RWPE2 (cell line): Measurements from ENCODE around the gene E2F1.

ENCODE experiments used
- ATAC-seq: fragments of 200-7000 bp; cut with Tn5 transposase; 3 replicates; pipeline ENCODE4 v1.9.1; 2021; ENCODE audit warnings: low read depth
- DNase-seq: peaks from one replicate; pipeline ENCODE4 v3.0.0-alpha.2; 2020; ENCODE audit warnings: low spot score
- H3K27ac ChIP-seq: fragments of 450-650 bp; 2 replicates; pipeline ENCODE4 v1.5.1; 2017; ENCODE audit warnings: mild to moderate bottlenecking; ENCODE audit not compliant: poor library complexity, severe bottlenecking
- H3K27me3 ChIP-seq: fragments of 250-450 bp; sonication (Bioruptor Pico); 2 replicates; pipeline ENCODE4 v1.5.1; 2021; ENCODE audit warnings: mild to moderate bottlenecking, moderate library complexity; ENCODE audit not compliant: insufficient read depth, poor library complexity, severe bottlenecking
- H3K36me3 ChIP-seq: fragments of 250-450 bp; sonication (Bioruptor Pico); 2 replicates; pipeline ENCODE4 v1.5.1; 2020; ENCODE audit warnings: low read depth, mild to moderate bottlenecking, moderate library complexity
- H3K4me1 ChIP-seq: fragments of 250-450 bp; sonication (Bioruptor Pico); 2 replicates; pipeline ENCODE4 v1.5.1; 2021; ENCODE audit warnings: mild to moderate bottlenecking, moderate library complexity; ENCODE audit not compliant: insufficient read depth, poor library complexity, severe bottlenecking
- H3K4me3 ChIP-seq: fragments of 250-450 bp; sonication (Bioruptor Pico); 2 replicates; pipeline ENCODE4 v1.5.1; 2021; ENCODE audit warnings: mild to moderate bottlenecking, moderate library complexity; ENCODE audit not compliant: severe bottlenecking
- H3K9me3 ChIP-seq: fragments of 250-450 bp; sonication (Bioruptor Pico); 2 replicates; pipeline ENCODE4 v1.5.1; 2021; ENCODE audit warnings: mild to moderate bottlenecking, moderate library complexity; ENCODE audit not compliant: severe bottlenecking
- TF ChIP-seq, protein P1 (sequence below): fragments of 450-650 bp; IDR thresholded peaks from one replicate; pipeline ENCODE4 v1.5.1; 2017; ENCODE audit warnings: mild to moderate bottlenecking, moderate library complexity; ENCODE audit not compliant: poor library complexity, severe bottlenecking

Gene E2F1

DNA sequence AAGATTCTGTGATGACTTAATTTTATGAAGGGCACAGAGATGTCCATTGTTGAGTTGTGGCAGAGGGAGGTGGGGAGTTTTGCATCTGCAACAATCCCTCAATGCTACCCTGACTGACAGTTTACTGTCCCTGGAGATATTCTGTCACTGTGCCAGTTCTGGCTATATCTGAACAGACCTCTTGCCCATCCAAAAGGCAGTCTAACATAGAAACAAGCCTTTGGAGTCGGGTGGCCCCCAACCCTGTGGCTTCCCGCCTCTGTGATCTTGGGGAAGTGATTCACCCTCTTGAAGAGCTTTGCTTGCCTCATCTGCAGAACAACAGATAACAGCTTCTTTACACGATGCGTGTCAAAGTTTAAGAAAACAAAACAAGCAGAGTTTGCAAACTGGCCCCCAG, 3.8 kb upstream of the E2F1 start:
- ATAC-seq (no peak), DNase-seq (no peak)
- peaks cover 7% of the 10 kb centered on the region for H3K4me1 ChIP-seq
- TF ChIP-seq, protein P1, sequence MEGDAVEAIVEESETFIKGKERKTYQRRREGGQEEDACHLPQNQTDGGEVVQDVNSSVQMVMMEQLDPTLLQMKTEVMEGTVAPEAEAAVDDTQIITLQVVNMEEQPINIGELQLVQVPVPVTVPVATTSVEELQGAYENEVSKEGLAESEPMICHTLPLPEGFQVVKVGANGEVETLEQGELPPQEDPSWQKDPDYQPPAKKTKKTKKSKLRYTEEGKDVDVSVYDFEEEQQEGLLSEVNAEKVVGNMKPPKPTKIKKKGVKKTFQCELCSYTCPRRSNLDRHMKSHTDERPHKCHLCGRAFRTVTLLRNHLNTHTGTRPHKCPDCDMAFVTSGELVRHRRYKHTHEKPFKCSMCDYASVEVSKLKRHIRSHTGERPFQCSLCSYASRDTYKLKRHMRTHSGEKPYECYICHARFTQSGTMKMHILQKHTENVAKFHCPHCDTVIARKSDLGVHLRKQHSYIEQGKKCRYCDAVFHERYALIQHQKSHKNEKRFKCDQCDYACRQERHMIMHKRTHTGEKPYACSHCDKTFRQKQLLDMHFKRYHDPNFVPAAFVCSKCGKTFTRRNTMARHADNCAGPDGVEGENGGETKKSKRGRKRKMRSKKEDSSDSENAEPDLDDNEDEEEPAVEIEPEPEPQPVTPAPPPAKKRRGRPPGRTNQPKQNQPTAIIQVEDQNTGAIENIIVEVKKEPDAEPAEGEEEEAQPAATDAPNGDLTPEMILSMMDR = no peak
- no peak overlapping the region for H3K27ac ChIP-seq
- H3K9me3 ChIP-seq = no peaks in the 10 kb centered on the region
- H3K4me3 ChIP-seq = no peak overlapping the region
- H3K36me3 ChIP-seq = no peaks in the 10 kb centered on the region
- H3K27me3 ChIP-seq = no peaks in the 10 kb centered on the region

DNA sequence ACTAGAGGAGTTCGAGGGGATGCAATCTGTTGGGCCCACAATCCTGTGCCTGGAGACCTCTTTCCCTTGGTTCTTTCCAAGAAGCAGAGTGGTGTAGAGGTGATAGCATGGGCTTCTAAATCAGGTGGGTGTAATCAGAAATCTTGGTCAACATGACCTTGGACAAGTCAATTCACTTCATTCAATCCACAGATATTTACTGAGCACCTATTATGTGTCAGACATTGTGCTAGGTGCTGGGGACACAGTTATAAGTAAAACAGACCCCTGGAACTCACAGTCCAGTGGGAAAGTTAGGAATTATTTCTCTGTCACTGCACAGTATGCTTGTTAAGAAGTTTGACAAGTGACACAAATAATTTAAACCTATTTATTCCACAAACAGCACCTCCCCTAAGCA, 3.3 kb upstream of the E2F1 start:
- no peak overlapping the region for H3K4me3 ChIP-seq
- ATAC-seq (no peak), DNase-seq (no peak)
- H3K27me3 ChIP-seq = no peaks in the 10 kb centered on the region
- no peaks in the 10 kb centered on the region for H3K9me3 ChIP-seq
- TF ChIP-seq, protein P1 = no peak
- no peak overlapping the region for H3K27ac ChIP-seq
- H3K36me3 ChIP-seq = no peaks in the 10 kb centered on the region; the same call in 1 of the 2 replicates
- peaks cover 12% of the 10 kb centered on the region for H3K4me1 ChIP-seq

DNA sequence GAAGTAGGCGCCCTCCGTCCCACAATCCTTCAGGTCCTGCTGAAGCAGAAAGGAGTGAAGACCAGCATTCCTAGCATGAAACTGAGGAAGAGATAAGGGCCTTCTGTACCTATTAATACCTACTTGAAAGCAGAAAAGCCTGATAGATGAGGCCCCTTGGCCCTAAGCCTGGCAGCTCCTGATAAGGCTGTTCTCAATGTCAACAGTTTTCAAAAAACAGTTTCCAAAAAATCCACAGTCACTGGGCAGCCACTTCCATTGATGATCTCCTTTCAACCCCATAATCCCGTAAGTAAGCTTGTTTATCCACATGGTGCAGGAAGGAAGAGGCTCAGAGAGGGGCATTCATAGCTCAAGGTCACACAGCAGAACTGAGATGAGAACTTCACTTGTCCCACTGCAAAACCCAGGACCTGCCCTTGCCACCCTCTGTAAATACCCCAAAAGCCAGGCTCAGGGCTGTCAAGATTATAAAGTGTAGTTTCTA, 2.8 kb upstream of the E2F1 start:
- Histone ChIP-seq H3K27me3 (no peaks in the 10 kb centered on the region), H3K4me3 (no peak overlapping the region), H3K9me3 (no peaks in the 10 kb centered on the region), H3K4me1 (peaks cover 12% of the 10 kb centered on the region), H3K36me3 (peaks cover 5% of the 10 kb centered on the region), H3K27ac (no peak overlapping the region)
- ATAC-seq = no peak
- TF ChIP-seq, protein P1 = no peak
- no peak for DNase-seq

DNA sequence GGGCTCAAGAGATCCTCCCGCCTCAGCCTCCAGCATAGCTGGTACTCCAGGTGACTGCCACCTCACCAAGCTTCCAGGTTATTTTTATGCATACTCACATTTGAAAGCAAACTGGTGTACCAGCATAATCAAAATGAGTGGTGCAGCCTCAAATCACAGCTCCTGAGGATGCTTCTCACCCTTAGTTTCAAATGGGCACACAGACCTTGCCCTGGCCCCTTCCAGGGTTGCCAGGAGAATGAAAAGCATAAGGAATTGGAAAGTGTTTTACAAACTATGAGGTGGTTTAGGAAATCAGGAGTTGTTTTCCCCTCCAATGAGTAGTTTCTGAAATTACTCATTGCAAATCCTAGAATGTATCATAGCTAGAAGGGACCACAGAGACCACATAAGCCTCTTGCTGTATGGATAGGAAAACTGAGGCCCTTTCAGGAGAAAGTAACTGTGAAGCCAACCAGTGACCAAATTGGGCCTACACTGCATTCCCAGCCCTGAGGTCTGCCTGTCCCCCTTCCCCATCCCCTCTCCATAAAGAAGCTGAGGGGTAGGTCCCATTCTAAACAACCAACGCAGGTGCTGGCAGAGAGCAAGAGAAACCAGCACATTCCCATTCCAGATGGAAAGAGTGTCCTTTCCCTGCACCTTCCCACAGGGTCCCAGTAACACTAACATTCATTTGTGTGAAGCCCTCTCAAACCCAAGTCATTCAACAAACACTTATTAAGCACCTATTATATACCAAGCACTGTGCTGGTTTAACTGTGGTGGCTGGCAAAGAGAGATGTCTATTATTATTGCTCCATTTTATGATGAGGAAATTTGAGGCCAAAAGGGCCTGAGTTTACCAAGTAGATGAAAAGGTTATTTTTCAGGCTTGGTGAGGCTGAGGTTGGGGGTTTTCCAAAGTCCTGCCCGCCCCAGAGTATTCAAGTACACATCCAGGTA, 2.1 kb upstream of the E2F1 start:
- H3K27ac ChIP-seq = no peak overlapping the region
- ATAC-seq (no peak), DNase-seq (no peak)
- H3K4me3 ChIP-seq = no peak overlapping the region
- no peaks in the 10 kb centered on the region for H3K9me3 ChIP-seq
- peaks cover 12% of the 10 kb centered on the region for H3K36me3 ChIP-seq
- TF ChIP-seq, protein P1 = no peak
- peaks cover 12% of the 10 kb centered on the region for H3K4me1 ChIP-seq
- no peaks in the 10 kb centered on the region for H3K27me3 ChIP-seq
